Keratinocyte (primary cell): Measurements from ENCODE around the gene FAP. TPM values are rescaled to one million over a fixed set of nuclear protein-coding genes. Genes with fewer than 3 reads are reported as not detected.

Experiments used
- DNase-seq: peaks from one replicate; pipeline ENCODE4 v3.0.0-alpha.2; 2011; ENCODE audit warnings: low read depth, missing footprints, low spot score
- FAIRE-seq: peaks from 2 replicates; lab custom pipeline; 2011; peaks lifted over from hg19 to GRCh38; lab: Jason Lieb, UNC
- H2AFZ ChIP-seq: 2 replicates; pipeline ENCODE4 v1.6.0; 2012; ENCODE audit warnings: low read length, control low read depth, inconsistent platforms; ENCODE audit not compliant: control insufficient read depth
- H3K27ac ChIP-seq: 2 replicates; pipeline ENCODE4 v1.5.1; 2011; ENCODE audit warnings: low read length; ENCODE audit not compliant: control insufficient read depth, insufficient read depth
- H3K27me3 ChIP-seq: 3 replicates; pipeline ENCODE4 v1.6.0; 2011; ENCODE audit warnings: low read length; ENCODE audit not compliant: control insufficient read depth, insufficient read depth; ENCODE audit errors: extremely low read depth
- H3K36me3 ChIP-seq, 2 experiments: 2 replicates in 1 of 2; 3 replicates in 1 of 2; pipeline ENCODE4 v1.5.1; 2011; ENCODE audit warnings: low read length in 2 of 2, mild to moderate bottlenecking in 1 of 2; ENCODE audit not compliant: control insufficient read depth in 2 of 2, insufficient read depth in 2 of 2; ENCODE audit errors: extremely low read depth in 1 of 2
- H3K4me1 ChIP-seq: 3 replicates; pipeline ENCODE4 v1.5.1; 2011; ENCODE audit warnings: low read length; ENCODE audit not compliant: control insufficient read depth, insufficient read depth; ENCODE audit errors: extremely low read depth
- H3K4me2 ChIP-seq: 3 replicates; pipeline ENCODE4 v1.6.0; 2011; ENCODE audit warnings: low read depth, low read length; ENCODE audit not compliant: control insufficient read depth, insufficient read depth; ENCODE audit errors: extremely low read depth
- H3K4me3 ChIP-seq, 3 experiments: fragments of 200-600 bp in 1 of 3; sonication (generic) in 1 of 3; 2 replicates in 2 of 3; 3 replicates in 1 of 3; pipeline ENCODE4 v1.5.1; 2011 to 2016; ENCODE audit warnings: low read length in 3 of 3, mild to moderate bottlenecking in 3 of 3, control low read depth in 2 of 3, inconsistent platforms in 1 of 3, low read depth in 1 of 3, mixed read lengths in 1 of 3, mixed run types in 1 of 3, moderate library complexity in 1 of 3; ENCODE audit not compliant: control insufficient read depth in 2 of 3, insufficient read depth in 2 of 3; ENCODE audit errors: extremely low read depth in 1 of 3
- H3K79me2 ChIP-seq: 2 replicates; pipeline ENCODE4 v1.6.0; 2012; ENCODE audit warnings: low read length; ENCODE audit not compliant: control insufficient read depth, insufficient read depth
- H3K9ac ChIP-seq: 3 replicates; pipeline ENCODE4 v1.6.0; 2011; ENCODE audit warnings: low read length; ENCODE audit not compliant: control insufficient read depth, insufficient read depth; ENCODE audit errors: extremely low read depth
- H3K9me1 ChIP-seq: 3 replicates; pipeline ENCODE4 v1.6.0; 2011; ENCODE audit warnings: low read length; ENCODE audit not compliant: control insufficient read depth, insufficient read depth; ENCODE audit errors: extremely low read depth
- H3K9me3 ChIP-seq: 2 replicates; pipeline ENCODE4 v1.5.1; 2012; ENCODE audit warnings: low read depth, low read length; ENCODE audit not compliant: control insufficient read depth
- H4K20me1 ChIP-seq: 3 replicates; pipeline ENCODE4 v1.6.0; 2011; ENCODE audit warnings: low read length; ENCODE audit not compliant: control insufficient read depth, insufficient read depth; ENCODE audit errors: extremely low read depth
- EZH2 ChIP-seq: IDR thresholded peaks from one replicate; pipeline ENCODE4 v1.6.1; 2012; ENCODE audit warnings: inconsistent platforms, mild to moderate bottlenecking, low read length, moderate library complexity
- dilution Hi-C: fragments of 300-500 bp; cut with MboI; formaldehyde crosslinking; loops from one replicate; pipeline ENCODE4 v1.7.0; 2020; ENCODE audit warnings: low sequenced_read_pairs; ENCODE audit not compliant: extremely low pct_ligation_motif_present
- polyA plus RNA-seq, 5 experiments: library from polyadenylated mRNA; depleted of rRNA in 3 of 5; stranded (reverse) in 3 of 5; stranded (forward) in 1 of 5; unstranded in 1 of 5; fragments of >200 nt; gene quantifications; 1 replicate in 1 of 5; 2 replicates in 3 of 5; 3 replicates in 1 of 5; pipeline versions ENCODE4 v1.2.1 to v1.2.3, GENCODE V29; 2011 to 2012; ENCODE audit warnings: missing spikeins in 2 of 5, low read depth in 1 of 5, low replicate concordance in 1 of 5
- TF ChIP-seq, protein P1 (sequence below), 3 experiments: IDR thresholded peaks in 1 of 3; conservative IDR thresholded peaks in 1 of 3; optimal IDR thresholded peaks in 1 of 3; 2 replicates in 2 of 3; 3 replicates in 1 of 3; pipeline versions ENCODE3 to v1.5.1; 2011; ENCODE audit warnings: low read length in 3 of 3, mild to moderate bottlenecking in 3 of 3, moderate library complexity in 2 of 3, control low read depth in 1 of 3, inconsistent platforms in 1 of 3; ENCODE audit not compliant: insufficient read depth in 2 of 3; ENCODE audit errors: extremely low read depth in 1 of 3

Gene FAP
- polyA plus RNA-seq, 1 donor (not counting 4 experiments of a cell fraction or from before 2014, with no cell fraction given) = 8.5 TPM

GRCh38 chr2:162232027-162232426, 11.2 kb downstream of the FAP start:
- Histone ChIP-seq H3K27ac (peak overlapping the region; percentile 51), H3K4me1 (peaks cover 23% of the 10 kb centered on the region), H4K20me1 (no peaks in the 10 kb centered on the region), H3K36me3 (peaks cover 0 to 4% of the 10 kb centered on the region in 2 experiments), H3K27me3 (no peaks in the 10 kb centered on the region), H3K9ac (no peak overlapping the region), H3K9me3 (no peaks in the 10 kb centered on the region), H2AFZ (peak overlapping the region; percentile 66), H3K4me3 (no peak overlapping the region), H3K79me2 (no peaks in the 10 kb centered on the region), H3K9me1 (no peaks in the 10 kb centered on the region), H3K4me2 (peak overlapping the region; percentile 18)
- DNase-seq (no peak), FAIRE-seq (no peak)
- dilution Hi-C loops = no loop called here
- TF ChIP-seq, protein P1, sequence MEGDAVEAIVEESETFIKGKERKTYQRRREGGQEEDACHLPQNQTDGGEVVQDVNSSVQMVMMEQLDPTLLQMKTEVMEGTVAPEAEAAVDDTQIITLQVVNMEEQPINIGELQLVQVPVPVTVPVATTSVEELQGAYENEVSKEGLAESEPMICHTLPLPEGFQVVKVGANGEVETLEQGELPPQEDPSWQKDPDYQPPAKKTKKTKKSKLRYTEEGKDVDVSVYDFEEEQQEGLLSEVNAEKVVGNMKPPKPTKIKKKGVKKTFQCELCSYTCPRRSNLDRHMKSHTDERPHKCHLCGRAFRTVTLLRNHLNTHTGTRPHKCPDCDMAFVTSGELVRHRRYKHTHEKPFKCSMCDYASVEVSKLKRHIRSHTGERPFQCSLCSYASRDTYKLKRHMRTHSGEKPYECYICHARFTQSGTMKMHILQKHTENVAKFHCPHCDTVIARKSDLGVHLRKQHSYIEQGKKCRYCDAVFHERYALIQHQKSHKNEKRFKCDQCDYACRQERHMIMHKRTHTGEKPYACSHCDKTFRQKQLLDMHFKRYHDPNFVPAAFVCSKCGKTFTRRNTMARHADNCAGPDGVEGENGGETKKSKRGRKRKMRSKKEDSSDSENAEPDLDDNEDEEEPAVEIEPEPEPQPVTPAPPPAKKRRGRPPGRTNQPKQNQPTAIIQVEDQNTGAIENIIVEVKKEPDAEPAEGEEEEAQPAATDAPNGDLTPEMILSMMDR (optimal IDR thresholded peaks at IDR 0.05 in 1 of 3, IDR thresholded peaks at IDR 0.05 in 1 of 3, conservative IDR thresholded peaks at IDR 0.05 in 1 of 3; ENCODE audit: extremely low read depth in 1 of 3, insufficient read depth in 2 of 3, low read length in 3 of 3) = no peak
- no peak for TF ChIP-seq EZH2

- TF ChIP-seq, protein P1 (optimal IDR thresholded peaks at IDR 0.05 in 1 of 3, IDR thresholded peaks at IDR 0.05 in 1 of 3, conservative IDR thresholded peaks at IDR 0.05 in 1 of 3; ENCODE audit: extremely low read depth in 1 of 3, insufficient read depth in 2 of 3, low read length in 3 of 3) = no peak
- TF ChIP-seq EZH2 = no peak
- Histone ChIP-seq H3K4me3 (no peak overlapping the region), H3K27ac (no peak overlapping the region), H3K27me3 (no peaks in the 10 kb centered on the region), H3K9me1 (no peaks in the 10 kb centered on the region), H3K4me2 (no peak overlapping the region), H3K4me1 (peaks cover 23% of the 10 kb centered on the region), H2AFZ (peak overlapping the region; percentile 52), H3K9ac (no peak overlapping the region), H3K9me3 (no peaks in the 10 kb centered on the region), H3K36me3 (peaks cover 0 to 4% of the 10 kb centered on the region in 2 experiments), H4K20me1 (no peaks in the 10 kb centered on the region), H3K79me2 (no peaks in the 10 kb centered on the region)
- dilution Hi-C loops = no loop called here
- FAIRE-seq (no peak), DNase-seq (no peak)
Observed at GRCh38 chr2:162230761-162231160, 12.5 kb downstream of the FAP start.
